ENCODE results near the gene AKAP6.

Gene AKAP6

GRCh38 chr14:32698831-32699230 is 369.7 kb downstream of the AKAP6 start:
- TF ChIP-seq, protein P1, sequence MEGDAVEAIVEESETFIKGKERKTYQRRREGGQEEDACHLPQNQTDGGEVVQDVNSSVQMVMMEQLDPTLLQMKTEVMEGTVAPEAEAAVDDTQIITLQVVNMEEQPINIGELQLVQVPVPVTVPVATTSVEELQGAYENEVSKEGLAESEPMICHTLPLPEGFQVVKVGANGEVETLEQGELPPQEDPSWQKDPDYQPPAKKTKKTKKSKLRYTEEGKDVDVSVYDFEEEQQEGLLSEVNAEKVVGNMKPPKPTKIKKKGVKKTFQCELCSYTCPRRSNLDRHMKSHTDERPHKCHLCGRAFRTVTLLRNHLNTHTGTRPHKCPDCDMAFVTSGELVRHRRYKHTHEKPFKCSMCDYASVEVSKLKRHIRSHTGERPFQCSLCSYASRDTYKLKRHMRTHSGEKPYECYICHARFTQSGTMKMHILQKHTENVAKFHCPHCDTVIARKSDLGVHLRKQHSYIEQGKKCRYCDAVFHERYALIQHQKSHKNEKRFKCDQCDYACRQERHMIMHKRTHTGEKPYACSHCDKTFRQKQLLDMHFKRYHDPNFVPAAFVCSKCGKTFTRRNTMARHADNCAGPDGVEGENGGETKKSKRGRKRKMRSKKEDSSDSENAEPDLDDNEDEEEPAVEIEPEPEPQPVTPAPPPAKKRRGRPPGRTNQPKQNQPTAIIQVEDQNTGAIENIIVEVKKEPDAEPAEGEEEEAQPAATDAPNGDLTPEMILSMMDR (conservative IDR thresholded peaks at IDR 0.05; ENCODE audit: low read depth, low read length): no peak
- DNase-seq (ENCODE audit: low read depth): no peak
- H3K4me3 ChIP-seq (ENCODE audit: low read depth, low read length): no peak overlapping the region

DNA sequence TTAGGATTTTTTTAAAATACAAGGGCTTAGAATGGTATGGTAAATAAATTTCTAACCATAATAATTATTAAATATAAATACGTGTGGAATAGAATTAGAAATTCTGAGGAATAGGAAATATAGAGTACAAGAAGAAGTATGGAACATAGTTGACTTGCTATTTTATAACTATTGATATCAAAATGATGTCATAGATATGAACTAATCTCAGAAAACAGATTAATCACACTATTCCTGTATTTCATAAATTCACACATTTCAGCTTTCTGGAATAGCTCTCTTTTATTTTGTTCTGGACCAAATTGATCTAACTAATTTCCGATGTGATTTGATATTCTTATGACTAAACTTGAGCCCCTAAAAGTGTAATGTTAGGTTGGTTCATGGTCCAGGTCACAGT is 372.4 kb downstream of the AKAP6 start:
- H3K4me3 ChIP-seq (ENCODE audit: low read depth, low read length): no peak overlapping the region
- TF ChIP-seq, protein P1 (conservative IDR thresholded peaks at IDR 0.05; ENCODE audit: low read depth, low read length): no peak

GRCh38 chr14:32702088-32702487 is 373.0 kb downstream of the AKAP6 start:
- no peak for DNase-seq (ENCODE audit: low read depth)
- TF ChIP-seq, protein P1 (conservative IDR thresholded peaks at IDR 0.05; ENCODE audit: low read depth, low read length): no peak
- H3K4me3 ChIP-seq (ENCODE audit: low read depth, low read length): no peak overlapping the region

More for the DNA sequence above, 372.4 kb downstream of the AKAP6 start:
- DNase-seq (ENCODE audit: low read depth): no peak

DNA sequence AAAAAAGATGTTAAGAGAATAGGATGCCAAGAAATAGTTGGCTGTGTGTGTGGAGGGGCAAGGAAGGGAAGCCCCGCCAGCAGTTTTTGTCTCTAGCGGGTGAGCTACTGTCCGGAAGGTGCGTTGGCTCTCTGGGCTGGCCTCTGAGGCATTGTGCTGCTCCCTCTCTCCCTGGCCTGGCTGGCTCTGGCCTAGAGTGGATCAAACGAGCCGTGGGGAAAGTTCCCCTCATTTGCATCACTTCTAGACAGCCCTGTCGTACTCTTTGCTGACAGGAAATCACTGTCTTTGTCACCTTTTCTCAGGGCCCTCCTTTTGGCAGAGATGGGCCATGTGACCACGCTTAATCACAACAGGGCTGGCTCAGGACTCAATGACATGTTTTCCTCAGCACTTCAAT is 373.5 kb downstream of the AKAP6 start:
- TF ChIP-seq, protein P1 (conservative IDR thresholded peaks at IDR 0.05; ENCODE audit: low read depth, low read length): no peak
- no peak for DNase-seq (ENCODE audit: low read depth)
- H3K4me3 ChIP-seq (ENCODE audit: low read depth, low read length): no peak overlapping the region

- peak; percentile 38 for DNase-seq (ENCODE audit: low read depth)
- H3K4me3 ChIP-seq (ENCODE audit: low read depth, low read length): no peak overlapping the region
- TF ChIP-seq, protein P1 (conservative IDR thresholded peaks at IDR 0.05; ENCODE audit: low read depth, low read length): no peak
Observed at GRCh38 chr14:32703183-32703621, 374.1 kb downstream of the AKAP6 start.

DNA sequence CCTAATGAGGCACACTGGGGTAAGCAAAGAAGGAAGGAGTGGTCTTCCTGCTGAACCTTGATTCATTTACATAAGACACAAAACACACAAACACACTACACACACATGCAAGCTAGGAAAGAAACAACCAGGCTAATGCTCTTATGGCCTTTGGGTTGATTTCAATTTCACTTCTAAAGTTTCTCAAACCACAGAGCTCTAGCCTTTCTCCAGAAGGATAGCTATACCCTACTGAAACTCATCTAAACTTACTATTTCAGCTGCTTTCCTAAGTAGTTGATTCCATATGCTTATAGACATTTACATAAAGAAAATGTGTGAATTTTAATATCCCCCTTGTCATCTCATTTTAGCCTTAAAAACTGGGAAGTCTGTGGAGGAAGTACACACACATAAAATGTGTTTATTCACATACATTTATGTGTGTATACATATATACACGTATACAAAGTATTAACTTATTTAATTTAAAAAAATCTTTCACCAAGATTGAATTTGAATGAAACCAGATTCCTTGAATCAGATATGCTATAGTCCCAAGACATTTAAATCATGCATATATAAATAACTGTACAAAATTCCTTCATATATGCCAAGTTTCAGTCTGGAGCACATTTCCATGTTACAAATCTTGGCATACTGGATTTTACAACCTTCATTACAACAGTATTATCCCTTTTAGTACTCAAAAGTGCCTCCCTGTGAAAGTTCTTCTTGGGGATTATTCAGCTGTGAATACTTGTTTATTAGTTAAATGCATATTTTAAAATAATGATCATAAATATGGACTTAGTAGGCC is 377.8 kb downstream of the AKAP6 start:
- H3K4me3 ChIP-seq (ENCODE audit: low read depth, low read length): no peak overlapping the region
- TF ChIP-seq, protein P1 (conservative IDR thresholded peaks at IDR 0.05; ENCODE audit: low read depth, low read length): no peak
- no peak for DNase-seq (ENCODE audit: low read depth)

Measured in choroid plexus epithelial cell (primary cell).